GM18526 (cell line): Measurements from ENCODE around the gene CLSTN2.

Experiments used
- POLR2A ChIP-seq: IDR thresholded peaks from 3 replicates; pipeline ENCODE4 v1.6.1; 2011; ENCODE audit not compliant: insufficient read length; ENCODE audit errors: extremely low read depth

Gene CLSTN2

DNA sequence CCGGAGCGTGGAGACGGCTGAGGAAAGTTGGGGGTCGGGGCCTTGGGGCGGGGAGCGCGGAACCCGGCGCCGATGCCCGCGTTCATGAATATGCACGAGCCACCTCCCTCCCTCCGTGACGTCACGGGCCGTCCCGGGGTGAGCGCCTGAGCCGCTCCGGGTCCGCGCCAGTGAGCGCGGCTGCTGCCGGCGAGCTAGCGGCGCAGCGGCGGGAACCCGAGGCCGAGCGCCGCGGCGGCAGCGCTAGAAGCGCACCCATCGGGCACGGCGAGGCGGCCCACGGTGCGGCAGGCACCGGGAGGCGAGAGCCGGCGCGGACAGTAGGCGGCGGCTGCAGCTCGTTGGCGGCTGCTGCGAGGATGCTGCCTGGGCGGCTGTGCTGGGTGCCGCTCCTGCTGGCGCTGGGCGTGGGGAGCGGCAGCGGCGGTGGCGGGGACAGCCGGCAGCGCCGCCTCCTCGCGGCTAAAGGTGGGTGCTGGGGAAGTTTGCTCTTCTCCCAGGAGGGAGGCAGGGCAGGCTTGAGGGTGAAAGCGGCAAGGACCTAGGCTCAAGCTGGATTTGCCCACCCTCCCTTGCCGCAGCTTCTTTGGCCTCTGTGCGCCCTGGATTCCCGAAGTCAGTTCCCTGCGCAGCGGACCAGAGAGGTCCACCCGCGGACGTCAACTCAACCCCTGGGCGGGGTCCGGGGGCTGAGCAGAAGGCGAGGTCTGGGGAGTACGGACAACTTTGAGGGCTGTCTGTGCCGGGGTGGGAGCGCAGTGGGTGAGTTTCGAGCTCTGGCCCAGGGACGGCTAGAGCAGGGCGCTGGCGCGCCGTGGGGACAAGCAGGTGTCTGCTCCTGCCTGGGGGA, at the start of gene CLSTN2:
Gene CLSTN2, plus strand, starts transcription at position 170 of the 850 bp plus-strand sequence.
- no peak for TF ChIP-seq POLR2A

DNA sequence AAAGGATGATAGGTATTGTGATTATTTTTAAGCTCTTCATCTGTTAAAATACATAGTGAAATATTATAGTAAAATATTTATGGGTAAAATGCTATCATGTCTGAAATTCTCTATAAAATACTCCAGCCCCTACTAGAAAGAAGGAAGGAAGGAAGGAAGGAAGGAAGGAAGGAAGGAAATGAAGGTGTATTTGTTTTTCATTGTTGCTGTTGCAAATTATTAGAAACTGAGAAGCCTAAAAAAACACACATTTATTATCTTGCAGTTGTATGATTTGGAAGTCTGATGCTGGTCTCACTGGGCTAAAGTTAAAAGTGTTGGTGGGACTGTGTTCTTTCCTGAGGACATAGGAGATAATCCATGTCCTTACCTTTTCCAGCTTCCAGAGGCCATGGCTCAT, 47.6 kb upstream of the CLSTN2 start:
- no peak for TF ChIP-seq POLR2A

DNA sequence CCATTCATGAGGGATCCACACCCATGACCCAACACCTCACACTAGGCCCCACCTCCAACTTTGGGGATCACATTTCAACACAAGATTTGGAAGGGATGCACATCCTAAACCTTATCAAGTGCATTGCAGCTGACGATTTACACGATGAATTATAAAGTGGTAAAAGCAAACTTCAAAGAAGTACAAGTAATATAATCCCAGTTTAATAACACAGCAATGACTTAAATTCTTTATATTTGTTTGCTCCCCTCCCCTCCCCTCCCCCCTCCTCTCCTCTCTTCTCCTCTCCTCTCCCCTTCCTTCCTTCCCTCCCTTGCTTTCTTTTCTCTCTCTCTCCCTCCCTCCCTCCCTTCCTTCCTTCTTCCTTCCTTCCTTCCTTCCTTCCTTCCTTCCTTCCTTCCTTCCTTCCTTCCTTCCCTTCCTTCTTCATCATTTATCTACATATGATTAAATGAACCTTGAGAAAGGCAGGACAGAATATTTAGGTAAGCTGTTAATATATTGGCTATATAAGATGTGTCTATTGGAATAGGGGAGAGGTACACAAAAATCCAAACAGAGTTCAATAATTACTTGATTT, 46.3 kb upstream of the CLSTN2 start:
- TF ChIP-seq POLR2A, result no peak

DNA sequence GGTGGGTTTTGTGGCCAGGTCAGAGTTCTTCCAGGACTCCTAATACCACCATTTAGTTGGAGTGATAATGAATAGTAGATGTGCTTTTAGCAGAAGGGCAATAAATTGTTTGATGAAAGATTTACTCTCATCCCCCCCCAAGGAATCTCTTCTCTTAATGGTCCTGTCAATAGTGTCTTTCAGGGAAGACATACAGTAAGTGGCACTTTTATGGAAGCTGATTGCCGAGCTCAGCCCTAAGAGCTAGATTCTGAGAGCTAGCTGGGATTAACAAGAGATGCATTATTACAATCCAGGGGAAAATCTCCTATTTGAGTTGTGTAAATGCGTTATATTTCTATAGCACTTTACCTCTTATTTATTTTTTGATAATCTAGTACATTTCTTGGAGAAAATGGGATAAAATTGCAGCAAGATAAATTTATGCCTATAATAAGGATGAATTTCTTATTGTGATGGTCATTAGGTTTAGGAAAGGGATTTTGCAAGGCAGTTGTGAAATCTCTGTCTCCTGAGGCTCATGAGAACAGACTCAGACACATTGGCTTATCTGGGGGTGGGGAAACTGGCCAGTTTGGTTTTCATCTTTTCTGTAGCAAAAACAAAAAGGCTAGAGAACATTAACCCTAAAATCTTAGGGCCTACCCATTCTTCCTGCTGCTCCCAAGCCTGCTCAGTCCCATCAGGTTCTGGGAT, 41.6 kb upstream of the CLSTN2 start:
- no peak for TF ChIP-seq POLR2A

DNA sequence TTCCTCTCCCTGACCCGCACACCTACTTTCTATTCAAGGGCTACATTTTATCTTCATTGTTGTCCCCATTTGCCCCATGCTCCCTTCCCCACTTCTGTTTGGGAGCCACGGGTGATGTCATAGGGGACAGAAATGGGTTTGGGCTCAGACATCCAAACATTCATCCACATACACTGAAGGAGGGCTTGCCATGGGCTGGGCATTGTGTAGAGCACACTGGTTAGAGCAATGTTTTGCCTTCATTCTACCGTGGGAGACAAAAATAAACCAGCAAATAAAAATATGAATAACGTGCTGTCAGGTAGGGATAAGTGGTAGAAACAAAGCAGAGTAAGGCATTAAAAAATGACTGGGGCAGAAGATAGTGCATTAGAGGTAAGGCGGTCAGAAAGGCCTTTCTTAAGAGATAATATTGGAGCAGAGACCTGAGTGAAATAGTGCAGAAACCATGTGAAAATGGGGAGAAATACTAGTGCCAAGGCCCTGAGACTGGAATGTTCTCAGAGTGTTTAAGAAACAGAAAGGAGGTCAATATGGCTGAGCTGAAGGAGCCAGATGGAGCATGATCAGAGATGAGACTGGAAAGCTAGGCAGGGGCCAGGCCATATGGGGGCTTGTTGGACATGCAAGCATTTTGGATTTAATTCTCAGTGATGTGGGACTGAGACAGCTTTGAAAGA, 40.9 kb upstream of the CLSTN2 start:
- no peak for TF ChIP-seq POLR2A

DNA sequence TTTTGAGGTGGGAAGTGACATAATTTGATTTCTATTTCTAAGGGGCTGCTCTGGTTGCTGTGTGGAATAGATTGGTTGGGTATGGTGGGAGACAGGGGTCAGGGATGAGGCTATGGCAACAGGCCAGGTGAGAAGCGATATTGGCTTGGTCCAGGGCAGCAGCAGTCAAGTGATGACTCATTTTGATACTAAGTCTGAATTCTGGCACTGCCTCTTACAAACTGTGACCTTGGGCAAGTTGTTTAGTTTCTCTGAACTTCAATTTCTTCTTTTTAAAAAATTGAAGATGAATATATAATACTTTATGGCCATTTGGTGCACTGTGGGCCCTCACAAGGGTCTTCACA, 40.4 kb upstream of the CLSTN2 start:
- no peak for TF ChIP-seq POLR2A

DNA sequence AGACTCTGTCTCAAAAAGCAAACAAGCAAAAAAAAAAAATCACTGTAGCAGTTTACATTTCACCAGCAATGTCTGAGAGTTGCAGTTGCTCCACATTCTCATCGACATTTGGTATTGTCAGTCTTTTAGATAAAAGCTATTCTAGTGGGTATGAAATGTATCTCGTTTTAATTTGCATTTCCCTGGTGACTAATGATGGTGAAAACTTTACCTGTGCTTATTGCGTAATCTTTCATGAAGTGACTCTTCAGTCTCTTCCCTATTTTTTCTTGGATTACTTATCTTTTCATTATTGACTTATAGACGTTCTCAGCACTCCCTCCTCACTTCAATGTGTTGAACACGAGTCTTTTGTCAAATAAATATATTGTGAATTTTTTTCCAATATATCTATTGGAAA, 37.2 kb upstream of the CLSTN2 start:
- TF ChIP-seq POLR2A, result no peak

DNA sequence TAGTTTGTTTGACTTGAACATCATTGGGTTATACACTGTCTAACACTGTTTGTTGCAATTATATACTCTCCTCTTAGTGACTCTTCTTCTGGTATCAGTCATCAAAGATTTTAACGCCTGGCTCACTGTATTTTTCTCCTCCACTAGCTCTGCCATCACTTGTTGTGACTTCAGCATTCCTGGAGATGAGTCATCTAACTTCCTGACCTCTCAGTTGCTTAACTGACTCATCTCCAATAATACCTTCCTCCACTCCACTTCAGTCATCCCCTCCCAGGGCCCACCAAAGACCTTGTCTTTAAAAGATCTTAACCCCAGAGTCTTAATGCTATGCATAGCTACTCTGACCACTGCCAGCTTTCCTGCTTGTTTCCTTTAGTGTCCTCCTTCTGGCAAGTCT, 28.6 kb upstream of the CLSTN2 start:
- no peak for TF ChIP-seq POLR2A

DNA sequence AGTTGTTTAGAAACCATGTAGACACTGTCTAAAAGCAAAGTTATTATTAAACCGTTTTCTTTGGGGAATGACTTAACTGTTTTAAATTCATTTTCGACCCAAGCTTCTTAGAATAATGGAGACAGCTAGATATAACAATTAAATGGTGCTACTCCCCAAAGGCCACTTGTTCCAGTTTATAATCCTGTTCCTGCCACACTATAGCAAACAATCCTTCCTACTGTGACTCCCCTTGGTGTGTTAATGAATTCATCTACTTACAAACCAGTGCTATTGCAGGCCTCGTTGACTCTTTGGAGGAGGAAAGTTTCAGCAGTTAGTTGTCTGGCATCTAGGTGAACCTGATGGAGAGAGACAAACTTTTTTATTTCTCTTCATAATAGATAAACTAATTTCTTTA, 25.2 kb upstream of the CLSTN2 start:
- no peak for TF ChIP-seq POLR2A

DNA sequence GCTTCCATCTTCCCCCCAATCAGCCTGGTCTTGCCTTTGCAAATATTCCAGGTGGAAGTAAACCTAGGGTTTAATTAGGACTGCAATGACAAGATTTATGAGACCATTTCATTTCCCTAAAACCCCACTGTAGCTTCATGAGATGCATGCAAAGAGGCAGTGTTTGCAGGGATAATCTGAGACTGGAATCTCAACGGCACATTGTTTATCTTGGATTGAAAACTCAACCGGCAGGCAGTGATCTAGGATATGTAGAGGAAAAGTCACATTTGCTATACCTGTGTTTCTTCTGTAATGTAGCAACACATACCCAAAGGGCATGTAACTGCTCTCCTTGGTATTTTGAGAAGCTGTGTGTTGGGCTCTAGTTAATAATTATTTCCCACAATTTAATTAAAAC, 18.7 kb upstream of the CLSTN2 start:
- TF ChIP-seq POLR2A, result no peak

DNA sequence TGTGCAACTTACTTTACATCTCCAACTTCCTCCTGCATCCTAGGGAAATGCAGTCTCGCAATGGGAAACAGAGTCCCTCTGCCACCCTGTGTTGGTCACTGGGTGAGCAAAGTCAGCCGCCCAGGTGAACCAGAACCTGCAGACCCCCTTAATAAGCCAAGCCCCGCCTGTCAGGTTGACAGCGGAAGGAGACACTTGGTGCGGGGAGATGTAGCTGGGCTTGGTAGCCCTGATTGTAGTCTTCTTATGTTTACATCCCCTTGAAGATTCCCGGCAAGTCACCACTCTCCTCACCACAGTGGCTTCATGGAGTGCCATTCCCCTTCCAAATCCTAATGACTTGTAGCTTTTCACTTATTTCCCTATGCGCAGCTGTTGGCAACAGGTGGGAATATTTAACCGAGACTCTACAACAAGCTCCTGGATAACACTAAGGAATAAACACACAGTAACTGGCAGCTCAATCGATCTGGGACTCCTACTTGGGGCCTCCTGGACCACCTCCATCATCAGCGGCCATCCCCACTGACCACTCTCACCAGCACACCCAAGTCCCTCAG, 17.7 kb upstream of the CLSTN2 start:
- no peak for TF ChIP-seq POLR2A

DNA sequence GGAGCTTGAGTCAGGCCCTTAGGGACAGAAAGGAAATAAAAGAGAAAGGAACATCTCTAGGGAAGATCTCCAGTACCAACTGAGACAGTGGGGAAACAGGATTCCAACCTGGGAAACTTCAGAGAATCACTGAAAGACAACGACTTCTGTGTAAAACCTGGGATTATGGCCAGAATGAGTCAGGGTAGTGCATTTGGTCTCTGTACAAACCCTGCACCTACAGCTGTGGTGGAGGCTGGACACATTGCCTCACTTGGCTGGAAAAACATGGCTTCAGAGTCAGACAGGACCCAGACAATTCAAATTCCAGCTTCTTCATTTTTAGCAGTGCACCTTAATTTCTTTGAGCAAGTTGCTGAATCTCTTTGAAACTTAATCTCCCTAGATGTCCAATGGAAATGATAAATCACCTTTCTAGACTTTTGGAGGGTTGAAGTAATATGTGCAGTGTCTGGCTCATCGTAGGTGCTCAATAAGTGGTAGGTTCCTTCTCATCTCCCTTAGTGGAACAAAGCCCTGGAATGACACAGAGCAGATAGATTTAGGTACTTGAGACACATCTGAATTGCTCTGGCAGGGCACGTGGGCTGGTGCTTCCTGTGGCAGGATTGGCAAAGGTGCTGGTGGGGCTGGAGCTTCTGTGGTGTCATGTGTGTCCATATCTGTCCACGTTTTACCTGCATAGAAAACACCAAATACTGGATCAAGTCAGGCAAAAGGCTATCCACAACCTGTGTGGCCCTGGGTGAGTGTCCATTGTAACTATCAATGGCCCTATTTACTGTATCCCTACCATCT, 6.1 kb upstream of the CLSTN2 start:
- no peak for TF ChIP-seq POLR2A

DNA sequence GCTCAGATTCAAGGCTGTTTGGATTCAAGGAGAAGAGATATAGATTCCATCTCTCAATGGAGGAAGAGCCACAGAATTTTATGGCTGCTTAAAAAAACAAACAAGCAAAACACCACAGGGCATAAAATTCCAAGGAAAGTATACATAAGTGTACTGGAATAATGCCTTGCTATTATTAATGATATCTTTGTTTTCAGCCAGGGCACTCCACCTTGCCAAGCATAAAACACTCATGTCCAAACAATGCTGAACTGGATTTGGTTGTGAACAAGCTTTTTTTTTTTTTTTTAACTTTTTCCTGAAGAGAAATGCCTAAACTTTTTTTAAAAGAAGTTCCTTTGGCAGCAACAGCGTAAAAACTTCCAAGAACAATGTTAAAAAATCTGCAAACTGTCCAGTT, 4.8 kb upstream of the CLSTN2 start:
- TF ChIP-seq POLR2A, result no peak

DNA sequence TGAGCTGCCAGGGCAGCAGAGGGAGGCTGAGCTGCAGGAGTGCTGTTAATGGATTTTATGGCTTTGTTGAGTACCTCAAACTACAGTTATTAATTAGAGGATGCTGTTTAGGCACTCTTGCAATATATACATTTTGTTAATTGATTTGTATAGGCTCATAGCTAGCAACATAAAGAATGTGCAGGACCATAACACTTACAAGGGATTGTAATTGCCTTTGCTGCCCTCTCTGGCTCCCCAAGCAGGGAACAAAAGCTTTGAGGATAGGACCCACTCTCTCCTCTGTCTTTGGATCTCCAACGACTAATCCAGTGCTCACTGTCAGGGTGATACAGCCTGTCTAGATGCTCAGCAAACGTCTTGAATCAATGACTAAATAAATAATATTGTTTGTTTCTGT, 1.2 kb upstream of the CLSTN2 start:
- no peak for TF ChIP-seq POLR2A

DNA sequence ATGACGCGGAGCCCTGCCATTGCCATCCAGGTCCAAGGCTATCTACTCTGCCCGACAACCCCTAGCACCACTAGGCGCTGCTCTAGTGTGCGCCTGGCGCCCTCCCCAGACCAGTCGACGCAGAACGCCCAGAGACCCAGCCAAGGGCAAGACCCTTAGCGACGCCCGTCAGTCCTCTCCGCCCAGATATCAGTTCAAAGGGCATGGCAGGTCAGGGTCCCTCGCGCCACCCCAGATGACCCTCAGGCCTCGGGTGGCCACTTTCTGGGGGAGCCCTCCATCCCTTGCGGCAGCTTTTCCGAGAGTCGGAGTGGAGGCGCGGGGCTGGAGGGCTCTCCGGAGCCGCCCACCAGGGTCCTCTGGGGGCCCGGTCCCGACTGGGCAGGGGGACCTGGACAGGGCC, 371 bp upstream of the CLSTN2 start:
- no peak for TF ChIP-seq POLR2A
